ENCODE results near the gene ARFGEF3. TPM values are rescaled to one million over a fixed set of nuclear protein-coding genes. Genes with fewer than 3 reads are reported as not detected.

The ARFGEF3 gene
- total RNA-seq, 4 donors from 2014 or later, result 1.2 to 3.3 (median 2.2) TPM

DNA sequence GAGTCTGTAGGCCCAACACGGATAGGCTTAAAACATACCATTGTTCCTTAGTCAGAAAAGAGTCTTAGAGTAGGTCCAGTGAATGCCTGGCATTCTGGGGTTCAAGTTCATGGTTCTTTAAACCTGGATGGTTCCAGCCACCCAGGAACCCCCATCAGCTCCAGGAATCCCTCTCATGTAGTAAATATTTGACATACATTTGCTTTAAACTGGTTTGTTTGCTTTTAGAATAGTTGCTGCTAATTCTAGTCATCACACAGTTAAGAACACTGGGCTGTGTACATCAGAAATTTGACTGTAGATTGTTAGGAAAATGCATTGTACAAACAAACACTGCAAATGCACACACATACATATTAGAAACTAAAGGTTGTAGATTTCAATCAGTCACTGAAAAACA lies 87.1 kb downstream of the ARFGEF3 start:
- WGBS, result 79% methylated on average over 1 of the region's 1 CpG
- Histone ChIP-seq H3K4me3 (no peak overlapping the region), H3K36me3 (no peaks in the 10 kb centered on the region), H3K27me3 (no peaks in the 10 kb centered on the region), H3K9me3 (no peaks in the 10 kb centered on the region), H3K4me1 (peaks cover 0 to 6% (median 0%) of the 10 kb centered on the region in 4 donors), H3K27ac (replicated peaks in 1 of 4) (no peak overlapping the region)
- TF ChIP-seq EP300 (IDR thresholded peaks at IDR 0.05), result no peak
- no peak for TF ChIP-seq CTCF (IDR thresholded peaks at IDR 0.05)
- TF ChIP-seq POLR2A (IDR thresholded peaks at IDR 0.05; ENCODE audit: low read depth), result no peak
- TF ChIP-seq POLR2AphosphoS5 (IDR thresholded peaks at IDR 0.05), result no peak
- intact Hi-C loops (cut with DNase I), result no loop called here
- DNase-seq (ENCODE audit: extremely low spot score), result no peak

GRCh38 chr6:138250053-138250452 lies 88.3 kb downstream of the ARFGEF3 start:
- TF ChIP-seq POLR2A (IDR thresholded peaks at IDR 0.05; ENCODE audit: low read depth) (no peak), EP300 (IDR thresholded peaks at IDR 0.05) (no peak), POLR2AphosphoS5 (IDR thresholded peaks at IDR 0.05) (no peak)
- 92% methylated on average over 4 of the region's 4 CpGs for WGBS

DNA sequence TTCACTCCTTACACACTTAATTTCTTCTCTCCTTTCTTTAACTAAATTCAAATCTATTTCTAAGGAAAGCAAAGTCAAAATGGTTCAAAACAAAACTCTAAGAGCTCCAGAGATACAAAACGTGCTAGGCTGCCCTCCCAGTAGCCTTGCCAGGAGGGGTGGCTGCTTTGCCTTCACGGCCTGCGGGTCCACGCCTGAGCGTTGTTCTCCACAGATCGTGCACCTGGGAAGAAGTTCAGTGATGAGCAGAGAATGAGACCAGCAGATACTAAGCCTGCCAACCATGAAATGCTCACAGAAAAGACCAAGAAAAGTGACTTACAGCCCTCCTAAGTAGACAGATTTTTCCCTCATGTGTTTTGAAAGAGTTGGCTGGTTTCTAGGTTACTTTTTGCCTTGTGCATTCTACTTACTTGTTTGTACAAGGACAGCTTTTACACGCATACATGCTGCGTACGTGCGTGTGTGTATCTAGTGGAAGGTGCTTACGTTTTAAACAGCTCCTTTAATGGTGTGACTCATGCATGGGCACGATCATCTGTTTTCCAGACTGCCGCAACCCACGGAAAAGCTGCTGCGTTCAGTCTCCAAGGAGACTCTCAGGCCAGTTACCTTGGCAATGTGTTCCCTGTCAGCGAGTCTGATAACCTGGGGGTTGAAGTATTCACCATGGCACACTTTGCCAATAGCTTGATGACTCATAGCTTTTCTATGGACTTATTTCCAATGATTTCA lies 88.9 kb downstream of the ARFGEF3 start:
- DNase-seq (ENCODE audit: extremely low spot score), result no peak
- Histone ChIP-seq H3K9me3 (no peaks in the 10 kb centered on the region), H3K27me3 (no peaks in the 10 kb centered on the region), H3K4me1 (peaks cover 0 to 6% (median 0%) of the 10 kb centered on the region in 4 donors), H3K27ac (replicated peaks in 1 of 4) (no peak overlapping the region), H3K36me3 (peaks cover 0 to 4% (median 0%) of the 10 kb centered on the region in 4 donors), H3K4me3 (peak overlapping the region in 1 of 4 donors; percentile 7)
- TF ChIP-seq POLR2AphosphoS5 (IDR thresholded peaks at IDR 0.05) (no peak), CTCF (IDR thresholded peaks at IDR 0.05) (no peak), EP300 (IDR thresholded peaks at IDR 0.05) (no peak), POLR2A (IDR thresholded peaks at IDR 0.05; ENCODE audit: low read depth) (no peak)
- intact Hi-C loops (cut with DNase I), result no loop called here
- 61% methylated on average over 16 of the region's 16 CpGs for WGBS

More at GRCh38 chr6:138250053-138250452, 88.3 kb downstream of the ARFGEF3 start:
- Histone ChIP-seq H3K36me3 (no peaks in the 10 kb centered on the region), H3K27ac (replicated peaks in 1 of 4) (no peak overlapping the region), H3K27me3 (no peaks in the 10 kb centered on the region), H3K4me3 (no peak overlapping the region), H3K9me3 (no peaks in the 10 kb centered on the region), H3K4me1 (peaks cover 0 to 6% (median 0%) of the 10 kb centered on the region in 4 donors)
- no peak for DNase-seq (ENCODE audit: extremely low spot score)
- intact Hi-C loops (cut with DNase I), result no loop called here

GRCh38 chr6:138253731-138254130 lies 92.0 kb downstream of the ARFGEF3 start:
- H3K36me3 ChIP-seq, result peaks cover 0 to 6% (median 0%) of the 10 kb centered on the region in 4 donors
- no peaks in the 10 kb centered on the region for H3K27me3 ChIP-seq
- peaks cover 0 to 6% (median 0%) of the 10 kb centered on the region in 4 donors for H3K4me1 ChIP-seq
- TF ChIP-seq POLR2A (IDR thresholded peaks at IDR 0.05; ENCODE audit: low read depth) (no peak), POLR2AphosphoS5 (IDR thresholded peaks at IDR 0.05) (no peak), CTCF (IDR thresholded peaks at IDR 0.05) (no peak), EP300 (IDR thresholded peaks at IDR 0.05) (no peak)
- H3K4me3 ChIP-seq, result no peak overlapping the region
- intact Hi-C loops (cut with DNase I), result no loop called here
- H3K27ac ChIP-seq (replicated peaks in 1 of 4), result no peak overlapping the region
- no peaks in the 10 kb centered on the region for H3K9me3 ChIP-seq
- no peak for DNase-seq (ENCODE audit: extremely low spot score)
- WGBS, result 96% methylated on average over 11 of the region's 11 CpGs

GRCh38 chr6:138255443-138255842 lies 93.7 kb downstream of the ARFGEF3 start:
- no peak for DNase-seq (ENCODE audit: extremely low spot score)
- 94% methylated on average over 20 of the region's 20 CpGs for whole genome bisulfite sequencing
- H3K27ac ChIP-seq (replicated peaks in 1 of 4), result no peak overlapping the region
- peaks cover 0 to 6% (median 0%) of the 10 kb centered on the region in 4 donors for H3K4me1 ChIP-seq
- H3K27me3 ChIP-seq, result no peaks in the 10 kb centered on the region
- intact Hi-C loops (cut with DNase I), result no loop called here
- peaks cover 0 to 6% (median 0%) of the 10 kb centered on the region in 4 donors for H3K36me3 ChIP-seq
- TF ChIP-seq POLR2A (IDR thresholded peaks at IDR 0.05; ENCODE audit: low read depth), result no peak
- no peak for TF ChIP-seq CTCF (IDR thresholded peaks at IDR 0.05)
- TF ChIP-seq POLR2AphosphoS5 (IDR thresholded peaks at IDR 0.05), result no peak
- TF ChIP-seq EP300 (IDR thresholded peaks at IDR 0.05), result no peak
- H3K9me3 ChIP-seq, result no peaks in the 10 kb centered on the region
- H3K4me3 ChIP-seq, result no peak overlapping the region
